Measurements from ENCODE around the gene PUS10.

Gene PUS10

DNA sequence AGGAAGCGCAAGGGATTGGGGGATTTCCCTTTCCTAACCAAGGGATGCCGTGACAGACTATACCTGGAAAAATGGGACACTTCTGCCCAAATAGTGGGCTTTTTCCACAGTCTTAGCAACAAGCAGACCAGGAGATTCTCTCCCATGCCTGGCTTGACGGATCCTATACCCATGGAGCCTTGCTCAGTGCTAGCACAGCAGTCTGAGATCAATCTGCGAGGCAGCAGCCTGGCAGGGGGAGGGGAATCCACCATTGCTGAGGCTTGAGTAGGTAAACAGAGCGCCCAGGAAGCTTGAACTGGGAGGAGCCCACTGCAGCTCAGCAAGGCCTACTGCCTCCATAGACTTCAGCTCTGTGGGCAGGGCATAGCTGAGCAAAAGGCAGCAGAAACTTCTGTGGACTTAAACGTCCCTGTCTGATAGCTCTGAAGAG is 3.2 kb upstream of the PUS10 start:
- DNase-seq (ENCODE audit: low spot score), result no peak
- TF ChIP-seq, protein P1, sequence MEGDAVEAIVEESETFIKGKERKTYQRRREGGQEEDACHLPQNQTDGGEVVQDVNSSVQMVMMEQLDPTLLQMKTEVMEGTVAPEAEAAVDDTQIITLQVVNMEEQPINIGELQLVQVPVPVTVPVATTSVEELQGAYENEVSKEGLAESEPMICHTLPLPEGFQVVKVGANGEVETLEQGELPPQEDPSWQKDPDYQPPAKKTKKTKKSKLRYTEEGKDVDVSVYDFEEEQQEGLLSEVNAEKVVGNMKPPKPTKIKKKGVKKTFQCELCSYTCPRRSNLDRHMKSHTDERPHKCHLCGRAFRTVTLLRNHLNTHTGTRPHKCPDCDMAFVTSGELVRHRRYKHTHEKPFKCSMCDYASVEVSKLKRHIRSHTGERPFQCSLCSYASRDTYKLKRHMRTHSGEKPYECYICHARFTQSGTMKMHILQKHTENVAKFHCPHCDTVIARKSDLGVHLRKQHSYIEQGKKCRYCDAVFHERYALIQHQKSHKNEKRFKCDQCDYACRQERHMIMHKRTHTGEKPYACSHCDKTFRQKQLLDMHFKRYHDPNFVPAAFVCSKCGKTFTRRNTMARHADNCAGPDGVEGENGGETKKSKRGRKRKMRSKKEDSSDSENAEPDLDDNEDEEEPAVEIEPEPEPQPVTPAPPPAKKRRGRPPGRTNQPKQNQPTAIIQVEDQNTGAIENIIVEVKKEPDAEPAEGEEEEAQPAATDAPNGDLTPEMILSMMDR (IDR thresholded peaks at IDR 0.05; ENCODE audit: extremely low read depth, insufficient read depth, missing control alignments), result no peak
- in situ Hi-C loops (cut with MboI; ENCODE audit: low pct_unique_long_range_greater_than_20kb, low sequenced_read_pairs, unreplicated experiment), result no loop called here

DNA sequence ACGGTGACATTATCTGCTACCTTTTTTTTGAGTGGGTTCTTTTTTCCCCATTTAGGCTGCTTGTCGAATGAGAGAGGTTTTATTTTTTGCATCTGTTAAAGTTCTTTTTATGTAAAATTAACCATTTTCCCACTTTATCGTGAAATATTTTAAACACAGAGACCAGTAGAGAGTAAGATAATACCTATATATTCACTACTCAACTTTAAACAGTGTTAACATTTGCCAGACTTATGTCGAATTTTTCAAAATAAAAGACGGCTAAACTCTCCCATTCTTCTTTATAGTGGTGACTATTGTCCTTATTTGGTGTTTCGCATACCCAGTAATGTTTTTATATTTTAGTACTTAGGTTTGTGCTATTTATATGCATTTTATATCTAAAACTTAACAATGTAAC is 743 bp upstream of the PUS10 start:
- in situ Hi-C loops (cut with MboI; ENCODE audit: low pct_unique_long_range_greater_than_20kb, low sequenced_read_pairs, unreplicated experiment), result no loop called here
- TF ChIP-seq, protein P1 (IDR thresholded peaks at IDR 0.05; ENCODE audit: extremely low read depth, insufficient read depth, missing control alignments), result no peak
- DNase-seq (ENCODE audit: low spot score), result no peak

DNA sequence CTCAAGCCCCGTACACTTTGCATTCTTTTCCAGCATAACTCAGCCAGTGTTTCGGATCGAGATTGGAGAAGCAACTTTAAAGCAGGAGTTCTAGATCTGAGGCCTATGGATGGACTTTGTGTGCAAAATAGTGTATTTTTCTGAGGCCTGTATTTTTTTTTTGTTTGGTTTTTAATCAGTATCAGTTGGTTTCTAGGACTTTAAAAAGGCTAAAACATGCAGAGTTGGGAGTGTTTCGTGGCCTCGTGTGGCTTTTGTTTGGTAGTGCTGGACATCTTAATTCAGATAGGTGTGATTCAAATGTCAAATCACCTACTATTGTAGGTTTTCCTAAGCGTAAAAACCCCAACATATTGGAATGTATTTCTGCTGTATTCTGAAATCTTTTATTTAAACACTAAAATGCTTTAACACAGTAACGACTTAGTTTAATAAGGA is 282 bp upstream of the PUS10 start:
- TF ChIP-seq, protein P1 (IDR thresholded peaks at IDR 0.05; ENCODE audit: extremely low read depth, insufficient read depth, missing control alignments), result no peak
- no peak for DNase-seq (ENCODE audit: low spot score)
- in situ Hi-C loops (cut with MboI; ENCODE audit: low pct_unique_long_range_greater_than_20kb, low sequenced_read_pairs, unreplicated experiment), result no loop called here

DNA sequence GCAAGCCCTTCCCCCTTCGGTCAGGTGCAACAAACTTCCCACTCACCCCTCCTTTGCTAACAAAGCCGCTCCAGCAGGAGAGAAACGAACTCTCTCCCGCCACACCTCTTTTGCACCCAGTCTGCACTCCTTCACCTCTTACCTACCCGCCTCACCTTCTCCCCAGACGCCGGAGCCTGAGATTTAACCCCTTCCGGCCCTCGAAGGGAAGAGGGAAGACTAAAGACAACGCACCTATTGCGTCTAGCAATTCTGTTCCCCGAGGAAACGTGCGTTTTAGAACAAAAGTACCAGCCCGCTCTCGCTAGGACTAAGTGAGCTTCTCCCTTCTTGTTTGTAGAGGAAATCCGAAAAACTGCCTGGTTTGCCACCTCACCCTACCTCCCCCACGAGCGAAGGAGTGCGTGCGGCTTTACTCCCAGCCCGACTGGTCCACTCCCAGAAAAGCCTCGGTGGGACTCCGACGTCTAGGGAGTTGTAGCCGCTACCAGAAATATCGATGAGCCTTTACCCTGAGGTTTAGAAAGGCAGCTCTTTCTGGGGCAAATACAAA is 976 bp downstream of the PUS10 start:
- TF ChIP-seq, protein P1 (IDR thresholded peaks at IDR 0.05; ENCODE audit: extremely low read depth, insufficient read depth, missing control alignments), result no peak
- peak; percentile 70 for DNase-seq (ENCODE audit: low spot score)
- in situ Hi-C loops (cut with MboI; ENCODE audit: low pct_unique_long_range_greater_than_20kb, low sequenced_read_pairs, unreplicated experiment), result no loop called here

DNA sequence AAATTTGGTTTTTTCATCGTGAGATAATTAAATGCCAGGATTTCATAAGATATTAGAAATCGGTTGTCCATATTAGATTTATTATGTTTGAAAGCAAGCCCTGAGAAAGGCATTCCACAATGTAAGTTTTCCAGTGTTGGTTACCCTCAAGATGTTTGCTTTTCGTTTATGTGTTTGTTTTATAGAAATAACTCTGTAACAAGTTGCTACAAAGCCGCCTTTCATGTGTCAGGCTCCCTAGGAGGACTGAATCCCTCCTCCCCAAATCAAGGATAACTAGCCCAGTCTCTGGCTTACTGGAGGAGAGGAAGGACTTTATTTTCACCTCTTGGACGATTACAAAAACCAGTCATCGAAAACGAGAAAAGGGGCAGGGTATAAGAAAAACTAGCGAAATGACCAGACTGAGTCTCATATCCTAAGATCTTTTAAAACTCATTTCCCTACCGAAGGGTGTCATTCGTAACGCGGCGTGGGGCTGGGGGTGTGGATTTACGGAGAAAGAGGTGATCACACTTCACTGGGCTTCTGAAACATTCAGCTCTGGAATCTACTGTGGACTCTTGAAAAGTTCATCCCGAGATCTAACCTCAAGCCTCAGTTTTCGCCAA is 1.6 kb downstream of the PUS10 start:
- DNase-seq (ENCODE audit: low spot score), result peak; percentile 36
- in situ Hi-C loops (cut with MboI; ENCODE audit: low pct_unique_long_range_greater_than_20kb, low sequenced_read_pairs, unreplicated experiment), result no loop called here
- TF ChIP-seq, protein P1 (IDR thresholded peaks at IDR 0.05; ENCODE audit: extremely low read depth, insufficient read depth, missing control alignments), result no peak

DNA sequence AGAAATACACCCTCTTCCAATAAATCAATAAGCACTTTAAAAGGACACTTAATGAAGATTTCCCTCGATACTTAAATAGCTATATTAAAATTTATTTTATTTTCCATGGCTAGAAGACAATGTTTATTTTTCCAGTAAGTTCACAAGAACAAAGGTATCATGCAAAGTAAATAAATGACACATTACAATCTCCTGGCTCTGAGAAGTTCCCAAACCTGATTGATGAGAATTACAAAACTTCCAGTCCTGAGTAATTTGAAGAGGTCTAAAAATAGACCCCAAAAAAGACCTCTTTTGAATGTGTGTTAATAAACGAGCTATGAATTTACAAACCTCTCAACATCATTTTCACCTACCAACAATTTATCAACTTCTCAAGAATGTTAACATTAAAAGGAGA is 2.1 kb downstream of the PUS10 start:
- in situ Hi-C loops (cut with MboI; ENCODE audit: low pct_unique_long_range_greater_than_20kb, low sequenced_read_pairs, unreplicated experiment), result no loop called here
- no peak for DNase-seq (ENCODE audit: low spot score)

More for the DNA sequence above, 2.1 kb downstream of the PUS10 start:
- TF ChIP-seq, protein P1 (IDR thresholded peaks at IDR 0.05; ENCODE audit: extremely low read depth, insufficient read depth, missing control alignments), result no peak

All from GM13977 (cell line).